Spleen (tissue), 11 donors: ENCODE measurements around the gene RNF123. TPM values are rescaled to one million over a fixed set of nuclear protein-coding genes. Genes with fewer than 3 reads are reported as not detected.

ENCODE experiments used
- DNase-seq: peaks from one replicate; pipeline ENCODE4 v3.0.0-alpha.2; 2020
- H3K27ac ChIP-seq, 8 donors: fragments of 200-600 bp; sonication (generic) in 7 of 8; 1 replicate in 4 of 8; 2 replicates in 4 of 8; pipeline versions ENCODE4 v1.5.0 to v1.8.0; 2016 to 2021; ENCODE audit warnings: inconsistent platforms in 4 of 8, mild to moderate bottlenecking in 4 of 8, moderate library complexity in 1 of 8
- H3K27me3 ChIP-seq, 7 donors: fragments of 200-600 bp; sonication (generic) in 6 of 7; replicated peaks in 1 of 7; 1 replicate in 4 of 7; 2 replicates in 3 of 7; pipeline versions ENCODE4 v1.5.0 to v1.8.0; 2016 to 2021; ENCODE audit warnings: inconsistent platforms in 3 of 7, mild to moderate bottlenecking in 1 of 7
- H3K36me3 ChIP-seq, 6 donors: fragments of 200-600 bp; sonication (generic) in 5 of 6; 1 replicate in 4 of 6; 2 replicates in 2 of 6; pipeline versions ENCODE4 v1.5.0 to v1.8.0; 2016 to 2021; ENCODE audit warnings: inconsistent platforms in 2 of 6
- H3K4me1 ChIP-seq, 6 donors: fragments of 200-600 bp; sonication (generic) in 5 of 6; 1 replicate in 3 of 6; 2 replicates in 3 of 6; pipeline versions ENCODE4 v1.5.0 to v1.8.0; 2016 to 2021; ENCODE audit warnings: inconsistent platforms in 3 of 6
- H3K4me3 ChIP-seq, 8 donors: fragments of 200-600 bp; sonication (generic) in 7 of 8; 1 replicate in 4 of 8; 2 replicates in 4 of 8; pipeline versions ENCODE4 v1.5.0 to v1.8.0; 2016 to 2021; ENCODE audit warnings: inconsistent platforms in 4 of 8, mild to moderate bottlenecking in 4 of 8, moderate library complexity in 2 of 8
- H3K9me3 ChIP-seq, 8 donors: fragments of 200-600 bp; sonication (generic) in 7 of 8; 1 replicate in 4 of 8; 2 replicates in 4 of 8; pipeline versions ENCODE4 v1.5.0 to v1.8.0; 2016 to 2021; ENCODE audit warnings: inconsistent platforms in 4 of 8
- POLR2A ChIP-seq, 3 donors: fragments of 450-650 bp; IDR thresholded peaks; one replicate each; pipeline ENCODE4 v1.5.1; 2017; ENCODE audit warnings: antibody characterized with exemption in 3 of 3, mild to moderate bottlenecking in 1 of 3
- POLR2AphosphoS5 ChIP-seq, 3 donors: sonication (generic); formaldehyde crosslinking; IDR thresholded peaks; one replicate each; pipeline ENCODE4 v1.5.1; 2017; ENCODE audit warnings: antibody characterized with exemption in 3 of 3
- WGBS, 5 donors: extraction: QIAGEN DNeasy Blood & Tissue Kit in 3 of 5; methylation state at CpG; one replicate each; pipeline versions ENCODE4 v1.1.5 to v1.1.7; 2013 to 2018; 5-methylcytosine and 5-hydroxymethylcytosine counted together
- intact Hi-C: fragments of 100-400 bp; cut with DNase I; formaldehyde crosslinking; loops from one replicate; pipeline ENCODE4 v1.15.0; 2023; ENCODE audit warnings: low total_unique reads
- polyA plus RNA-seq, 3 donors: library from polyadenylated mRNA; stranded (reverse); fragments of 200-250 nt; gene quantifications; one replicate each; pipeline ENCODE4 v1.2.1, GENCODE V29; 2013
- small RNA-seq, 4 donors: library from RNA; depleted of rRNA; stranded (forward); fragments of <200 nt; gene quantifications; one replicate each; pipeline ENCODE3, GENCODE V24; 2016
- total RNA-seq, 7 donors: library from RNA; depleted of rRNA in 3 of 7; stranded (reverse); fragments of >200 nt in 3 of 7; fragmentation: NEBNext Ultra II Directional in 4 of 7; extraction: Animal tissue kit (Norgen Biotek cat#: 25700) in 4 of 7; gene quantifications; one replicate each; pipeline versions ENCODE4 v1.1.0 to v1.2.1, GENCODE V29; 2016 to 2021
- TF ChIP-seq, protein P1 (sequence below), 11 experiments: fragments of 200-600 bp in 7 of 11; fragments of 450-650 bp in 4 of 11; sonication (generic) in 4 of 11; IDR thresholded peaks in 8 of 11; conservative IDR thresholded peaks in 3 of 11; 1 replicate in 7 of 11; 2 replicates in 4 of 11; pipeline versions ENCODE4 v1.4.0 to v1.8.0; 2016 to 2021; ENCODE audit warnings: antibody characterized with exemption in 11 of 11, inconsistent platforms in 4 of 11, mild to moderate bottlenecking in 1 of 11
- donor health status: healthy with polysubstance abuse.
- donor health status: DM: no; HTN: no; CAD: no; lungs with moderate emphysema.
- donor health status: DM: no; HTN: no; CAD: no.
- donor health status: Bipolar disorder and iron deficiency.
- donor health status: healthy.
- donor health status: DM: no; HTN: no; CAD: no.
- donor health status: DM: yes; HTN: yes; CAD: no.

Gene RNF123
- total and polyA plus RNA-seq, 10 donors: 11.6 to 57.5 (median 37.9) TPM

GRCh38 chr3:49769286-49769915 lies 80.0 kb downstream of the RNF123 start:
- Histone ChIP-seq H3K27me3 (no peaks in the 10 kb centered on the region), H3K27ac (no peak overlapping the region), H3K4me1 (peaks cover 0 to 62% (median 9%) of the 10 kb centered on the region in 6 donors), H3K36me3 (peaks cover 0 to 41% (median 4%) of the 10 kb centered on the region in 6 donors), H3K4me3 (no peak overlapping the region), H3K9me3 (no peaks in the 10 kb centered on the region)
- WGBS, 5 donors: 88 to 95% (median 93%) methylated on average over 3 of the region's 3 CpGs
- intact Hi-C loops: no loop called here
- TF ChIP-seq POLR2AphosphoS5 (IDR thresholded peaks at IDR 0.05) (no peak), POLR2A (IDR thresholded peaks at IDR 0.05) (no peak)
- TF ChIP-seq, protein P1, sequence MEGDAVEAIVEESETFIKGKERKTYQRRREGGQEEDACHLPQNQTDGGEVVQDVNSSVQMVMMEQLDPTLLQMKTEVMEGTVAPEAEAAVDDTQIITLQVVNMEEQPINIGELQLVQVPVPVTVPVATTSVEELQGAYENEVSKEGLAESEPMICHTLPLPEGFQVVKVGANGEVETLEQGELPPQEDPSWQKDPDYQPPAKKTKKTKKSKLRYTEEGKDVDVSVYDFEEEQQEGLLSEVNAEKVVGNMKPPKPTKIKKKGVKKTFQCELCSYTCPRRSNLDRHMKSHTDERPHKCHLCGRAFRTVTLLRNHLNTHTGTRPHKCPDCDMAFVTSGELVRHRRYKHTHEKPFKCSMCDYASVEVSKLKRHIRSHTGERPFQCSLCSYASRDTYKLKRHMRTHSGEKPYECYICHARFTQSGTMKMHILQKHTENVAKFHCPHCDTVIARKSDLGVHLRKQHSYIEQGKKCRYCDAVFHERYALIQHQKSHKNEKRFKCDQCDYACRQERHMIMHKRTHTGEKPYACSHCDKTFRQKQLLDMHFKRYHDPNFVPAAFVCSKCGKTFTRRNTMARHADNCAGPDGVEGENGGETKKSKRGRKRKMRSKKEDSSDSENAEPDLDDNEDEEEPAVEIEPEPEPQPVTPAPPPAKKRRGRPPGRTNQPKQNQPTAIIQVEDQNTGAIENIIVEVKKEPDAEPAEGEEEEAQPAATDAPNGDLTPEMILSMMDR (IDR thresholded peaks at IDR 0.05 in 8 of 11, conservative IDR thresholded peaks at IDR 0.05 in 3 of 11): no peak
- no peak for DNase-seq

DNA sequence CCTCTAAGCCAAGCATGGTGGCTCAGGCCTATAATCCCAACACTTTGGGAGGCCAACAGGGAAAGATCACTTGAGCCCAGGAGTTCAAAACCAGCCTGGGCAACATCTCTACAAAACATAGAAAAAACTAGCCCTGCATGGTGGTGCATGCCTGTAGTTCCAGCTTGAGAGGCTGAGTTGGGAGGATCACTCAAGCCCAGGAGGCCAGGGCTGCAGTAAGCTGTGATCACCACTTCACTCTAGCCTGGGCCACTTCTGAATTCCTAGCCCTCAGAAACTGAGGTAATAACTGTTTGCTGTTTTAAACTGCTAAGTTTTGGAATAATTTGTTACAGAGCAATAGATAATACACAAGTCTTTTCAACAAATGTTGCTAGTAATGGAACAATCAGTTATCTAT lies 80.6 kb downstream of the RNF123 start:
- no peak for TF ChIP-seq POLR2AphosphoS5 (IDR thresholded peaks at IDR 0.05)
- TF ChIP-seq POLR2A (IDR thresholded peaks at IDR 0.05): no peak
- TF ChIP-seq, protein P1 (IDR thresholded peaks at IDR 0.05 in 8 of 11, conservative IDR thresholded peaks at IDR 0.05 in 3 of 11): no peak
- Histone ChIP-seq H3K9me3 (no peaks in the 10 kb centered on the region), H3K27me3 (no peaks in the 10 kb centered on the region), H3K4me3 (no peak overlapping the region), H3K36me3 (peaks cover 0 to 39% (median 4%) of the 10 kb centered on the region in 6 donors), H3K4me1 (peaks cover 0 to 63% (median 9%) of the 10 kb centered on the region in 6 donors), H3K27ac (no peak overlapping the region)
- no peak for DNase-seq
- intact Hi-C loops: no loop called here

Small RNA genes within 50 kb of the gene (small RNA-seq; reads per million reads assigned to genes)
- gene AMIGO3 (0 reads per million in 4 donors), gene COX6CP14 (0 reads per million in 4 donors)

Other genes starting within 250 kb of the RNF123 start
- gene DAG1, start 219.3 kb upstream of the RNF123 start, total RNA-seq: 10 to 100 TPM; 24.9 to 42.7 (median 31.0) TPM
- gene DAG1, start 219.3 kb upstream of the RNF123 start, polyA plus RNA-seq: 1 to 10 TPM; 3.0 to 8.9 (median 6.3) TPM
- 1 to 10 TPM in 1 of 7 donors, under 1 TPM in 6; 0.26 to 1.1 (median 0.51) TPM for gene BSN, start 135.1 kb upstream of the RNF123 start, total RNA-seq
- gene BSN, start 135.1 kb upstream of the RNF123 start, polyA plus RNA-seq: under 1 TPM; 0.02 to 0.06 (median 0.03) TPM
- 10 to 100 TPM; 63.1 to 89.5 (median 78.7) TPM for gene APEH, start 15.2 kb upstream of the RNF123 start, total RNA-seq
- 10 to 100 TPM; 29.6 to 46.0 (median 42.7) TPM for gene APEH, start 15.2 kb upstream of the RNF123 start, polyA plus RNA-seq
- 10 to 100 TPM; 17.0 to 26.9 (median 21.1) TPM for gene MST1, start 83 bp upstream of the RNF123 start, total RNA-seq
- gene MST1, start 83 bp upstream of the RNF123 start, polyA plus RNA-seq: 10 to 100 TPM; 28.0 to 65.8 (median 43.4) TPM
- 1 to 10 TPM in 2 of 7 donors, under 1 TPM in 1, not detected in 4; 0.23 to 1.6 (median 1.4) TPM for gene AMIGO3, start 30.1 kb downstream of the RNF123 start, total RNA-seq
- 1 to 10 TPM in 1 of 3 donors, under 1 TPM in 2; 0.52 to 1.1 (median 0.79) TPM for gene AMIGO3, start 30.1 kb downstream of the RNF123 start, polyA plus RNA-seq
- 10 to 100 TPM; 24.0 to 34.3 (median 30.0) TPM for gene GMPPB, start 34.4 kb downstream of the RNF123 start, total RNA-seq
- 10 to 100 TPM; 10.8 to 21.2 (median 11.1) TPM for gene GMPPB, start 34.4 kb downstream of the RNF123 start, polyA plus RNA-seq
- gene IP6K1, start 97.0 kb downstream of the RNF123 start, total RNA-seq: 10 to 100 TPM; 40.7 to 56.0 (median 51.4) TPM
- 10 to 100 TPM in 1 of 3 donors, 1 to 10 TPM in 2; 8.6 to 21.4 (median 9.8) TPM for gene IP6K1, start 97.0 kb downstream of the RNF123 start, polyA plus RNA-seq
- gene CDHR4, start 110.3 kb downstream of the RNF123 start, total RNA-seq: not detected
- under 1 TPM in 2 of 3 donors, not detected in 1; 0.06 to 0.29 TPM for gene CDHR4, start 110.3 kb downstream of the RNF123 start, polyA plus RNA-seq
- 10 to 100 TPM in 3 of 7 donors, 1 to 10 TPM in 4; 2.8 to 14.9 (median 7.5) TPM for gene INKA1, start 113.7 kb downstream of the RNF123 start, total RNA-seq
- 10 to 100 TPM; 17.3 to 30.6 (median 21.5) TPM for gene INKA1, start 113.7 kb downstream of the RNF123 start, polyA plus RNA-seq
- gene UBA7, start 124.4 kb downstream of the RNF123 start, total RNA-seq: 100 to 1,000 TPM; 176 to 228 (median 218) TPM
- gene UBA7, start 124.4 kb downstream of the RNF123 start, polyA plus RNA-seq: 100 to 1,000 TPM in 2 of 3 donors, 10 to 100 TPM in 1; 91.1 to 231 (median 230) TPM
- 1 to 10 TPM; 2.5 to 4.3 (median 3.9) TPM for gene TRAIP, start 167.0 kb downstream of the RNF123 start, total RNA-seq
- gene TRAIP, start 167.0 kb downstream of the RNF123 start, polyA plus RNA-seq: 1 to 10 TPM; 2.1 to 3.5 (median 2.8) TPM
- not detected for gene CAMKV, start 180.3 kb downstream of the RNF123 start, total RNA-seq
- not detected for gene CAMKV, start 180.3 kb downstream of the RNF123 start, polyA plus RNA-seq
- 1 to 10 TPM; 1.1 to 7.7 (median 2.9) TPM for gene MST1R, start 214.3 kb downstream of the RNF123 start, total RNA-seq
- gene MST1R, start 214.3 kb downstream of the RNF123 start, polyA plus RNA-seq: 1 to 10 TPM; 2.8 to 3.4 (median 3.2) TPM
- 1 to 10 TPM; 5.3 to 9.3 (median 7.5) TPM for gene MON1A, start 240.3 kb downstream of the RNF123 start, total RNA-seq
- 1 to 10 TPM; 3.4 to 5.9 (median 4.5) TPM for gene MON1A, start 240.3 kb downstream of the RNF123 start, polyA plus RNA-seq